NT2/D1 (cell line): ENCODE measurements around the gene NLRP6.

Experiments used
- DNase-seq: peaks from one replicate; pipeline ENCODE4 v3.0.0-alpha.2; 2011; ENCODE audit warnings: low read depth, low spot score
- H3K27me3 ChIP-seq: 2 replicates; pipeline ENCODE4 v1.6.0; 2011; ENCODE audit warnings: mild to moderate bottlenecking; ENCODE audit not compliant: insufficient read length, insufficient read depth
- H3K36me3 ChIP-seq: 2 replicates; pipeline ENCODE4 v1.6.1; 2011; ENCODE audit warnings: mild to moderate bottlenecking, low read length, mixed read lengths; ENCODE audit not compliant: insufficient read depth, insufficient read length
- H3K4me1 ChIP-seq: 2 replicates; pipeline ENCODE4 v1.5.1; 2011; ENCODE audit not compliant: insufficient read depth, insufficient read length
- H3K4me3 ChIP-seq: 2 replicates; pipeline ENCODE4 v1.5.1; 2011; ENCODE audit warnings: low read depth; ENCODE audit not compliant: insufficient read length
- H3K9ac ChIP-seq: 2 replicates; pipeline ENCODE4 v1.6.0; 2011; ENCODE audit warnings: low read depth; ENCODE audit not compliant: insufficient read length
- H3K9me3 ChIP-seq: 2 replicates; pipeline ENCODE4 v1.5.1; 2011; ENCODE audit warnings: mild to moderate bottlenecking, low read length; ENCODE audit not compliant: insufficient read depth
- SUZ12 ChIP-seq: IDR thresholded peaks from 2 replicates; pipeline ENCODE4 v1.6.1; 2011; ENCODE audit not compliant: insufficient read length, insufficient read depth; ENCODE audit errors: extremely low read depth
- YY1 ChIP-seq: IDR thresholded peaks from 2 replicates; pipeline ENCODE4 v1.6.1; 2011; ENCODE audit not compliant: insufficient read length, insufficient read depth
- ZNF274 ChIP-seq: IDR thresholded peaks from 2 replicates; pipeline ENCODE4 v1.6.1; 2011; ENCODE audit warnings: mild to moderate bottlenecking, low read depth, low read length

The NLRP6 gene

DNA sequence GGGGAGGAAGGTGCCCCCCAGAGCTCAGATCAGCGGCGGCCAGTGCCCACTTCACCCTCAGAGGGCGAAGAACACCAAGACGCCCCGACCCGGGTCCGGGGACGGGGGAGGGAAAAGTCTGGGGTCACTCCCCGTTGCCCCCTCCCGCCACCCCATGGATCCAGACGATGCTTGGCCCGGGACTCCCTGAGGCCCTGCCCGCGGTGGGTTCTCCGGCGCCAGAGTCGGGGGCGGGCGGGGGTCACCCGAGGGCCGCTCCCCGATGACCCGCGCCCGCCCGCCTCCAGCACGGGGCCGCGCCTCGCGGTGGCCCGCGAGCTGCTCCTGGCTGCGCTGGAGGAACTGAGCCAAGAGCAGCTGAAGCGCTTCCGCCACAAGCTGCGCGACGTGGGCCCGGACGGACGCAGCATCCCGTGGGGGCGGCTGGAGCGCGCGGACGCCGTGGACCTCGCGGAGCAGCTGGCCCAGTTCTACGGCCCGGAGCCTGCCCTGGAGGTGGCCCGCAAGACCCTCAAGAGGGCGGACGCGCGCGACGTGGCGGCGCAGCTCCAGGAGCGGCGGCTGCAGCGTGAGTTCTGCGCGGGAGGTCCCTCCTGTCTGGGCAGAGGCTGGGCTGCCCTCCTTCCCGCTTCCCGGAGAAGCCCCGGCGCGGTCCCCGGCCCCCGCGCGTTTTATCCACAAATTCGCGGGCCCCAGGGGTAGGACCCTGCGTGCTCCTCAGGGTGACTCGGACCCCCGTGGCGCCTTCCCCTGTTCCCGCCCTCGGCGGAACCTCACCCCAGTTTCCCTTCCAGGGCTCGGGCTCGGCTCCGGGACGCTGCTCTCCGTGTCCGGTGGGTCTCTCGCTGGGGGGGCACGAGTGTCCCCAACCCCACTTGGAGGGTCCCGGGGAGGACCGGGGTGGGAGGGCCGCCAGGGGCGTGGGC lies 1.1 kb downstream of the NLRP6 start:
- Histone ChIP-seq H3K27me3 (peaks cover 12% of the 10 kb centered on the region), H3K9me3 (peaks cover 9% of the 10 kb centered on the region; the same call in 1 of the 2 replicates), H3K9ac (no peak overlapping the region), H3K4me1 (peaks cover 8% of the 10 kb centered on the region), H3K36me3 (no peaks in the 10 kb centered on the region), H3K4me3 (no peak overlapping the region)
- DNase-seq, result no peak
- TF ChIP-seq YY1 (no peak), SUZ12 (no peak), ZNF274 (no peak)

DNA sequence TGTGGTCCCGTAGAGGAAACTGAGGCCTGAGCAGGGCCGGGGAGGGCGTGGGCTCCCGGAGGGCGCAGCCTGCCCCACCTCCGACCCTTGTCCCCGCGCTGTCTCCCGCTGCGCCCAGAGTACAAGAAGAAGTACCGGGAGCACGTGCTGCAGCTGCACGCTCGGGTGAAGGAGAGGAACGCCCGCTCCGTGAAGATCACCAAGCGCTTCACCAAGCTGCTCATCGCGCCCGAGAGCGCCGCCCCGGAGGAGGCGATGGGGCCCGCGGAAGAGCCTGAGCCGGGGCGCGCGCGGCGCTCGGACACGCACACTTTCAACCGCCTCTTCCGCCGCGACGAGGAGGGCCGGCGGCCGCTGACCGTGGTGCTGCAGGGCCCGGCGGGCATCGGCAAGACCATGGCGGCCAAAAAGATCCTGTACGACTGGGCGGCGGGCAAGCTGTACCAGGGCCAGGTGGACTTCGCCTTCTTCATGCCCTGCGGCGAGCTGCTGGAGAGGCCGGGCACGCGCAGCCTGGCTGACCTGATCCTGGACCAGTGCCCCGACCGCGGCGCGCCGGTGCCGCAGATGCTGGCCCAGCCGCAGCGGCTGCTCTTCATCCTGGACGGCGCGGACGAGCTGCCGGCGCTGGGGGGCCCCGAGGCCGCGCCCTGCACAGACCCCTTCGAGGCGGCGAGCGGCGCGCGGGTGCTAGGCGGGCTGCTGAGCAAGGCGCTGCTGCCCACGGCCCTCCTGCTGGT lies 1.9 kb downstream of the NLRP6 start:
- no peaks in the 10 kb centered on the region for H3K36me3 ChIP-seq
- no peak overlapping the region for H3K4me3 ChIP-seq
- no peak for DNase-seq
- peaks cover 12% of the 10 kb centered on the region for H3K27me3 ChIP-seq
- no peak for TF ChIP-seq YY1
- no peak for TF ChIP-seq ZNF274
- no peak for TF ChIP-seq SUZ12
- peaks cover 9% of the 10 kb centered on the region; the same call in 1 of the 2 replicates for H3K9me3 ChIP-seq
- H3K4me1 ChIP-seq, result peaks cover 10% of the 10 kb centered on the region
- H3K9ac ChIP-seq, result no peak overlapping the region

DNA sequence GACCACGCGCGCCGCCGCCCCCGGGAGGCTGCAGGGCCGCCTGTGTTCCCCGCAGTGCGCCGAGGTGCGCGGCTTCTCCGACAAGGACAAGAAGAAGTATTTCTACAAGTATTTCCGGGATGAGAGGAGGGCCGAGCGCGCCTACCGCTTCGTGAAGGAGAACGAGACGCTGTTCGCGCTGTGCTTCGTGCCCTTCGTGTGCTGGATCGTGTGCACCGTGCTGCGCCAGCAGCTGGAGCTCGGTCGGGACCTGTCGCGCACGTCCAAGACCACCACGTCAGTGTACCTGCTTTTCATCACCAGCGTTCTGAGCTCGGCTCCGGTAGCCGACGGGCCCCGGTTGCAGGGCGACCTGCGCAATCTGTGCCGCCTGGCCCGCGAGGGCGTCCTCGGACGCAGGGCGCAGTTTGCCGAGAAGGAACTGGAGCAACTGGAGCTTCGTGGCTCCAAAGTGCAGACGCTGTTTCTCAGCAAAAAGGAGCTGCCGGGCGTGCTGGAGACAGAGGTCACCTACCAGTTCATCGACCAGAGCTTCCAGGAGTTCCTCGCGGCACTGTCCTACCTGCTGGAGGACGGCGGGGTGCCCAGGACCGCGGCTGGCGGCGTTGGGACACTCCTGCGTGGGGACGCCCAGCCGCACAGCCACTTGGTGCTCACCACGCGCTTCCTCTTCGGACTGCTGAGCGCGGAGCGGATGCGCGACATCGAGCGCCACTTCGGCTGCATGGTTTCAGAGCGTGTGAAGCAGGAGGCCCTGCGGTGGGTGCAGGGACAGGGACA lies 2.7 kb downstream of the NLRP6 start:
- no peak for TF ChIP-seq ZNF274
- TF ChIP-seq SUZ12, result no peak
- no peak for TF ChIP-seq YY1
- no peak for DNase-seq
- Histone ChIP-seq H3K4me1 (peaks cover 12% of the 10 kb centered on the region), H3K27me3 (peaks cover 12% of the 10 kb centered on the region), H3K9ac (peak overlapping the region; percentile 26), H3K4me3 (no peak overlapping the region), H3K36me3 (no peaks in the 10 kb centered on the region), H3K9me3 (peaks cover 9% of the 10 kb centered on the region; the same call in 1 of the 2 replicates)

DNA sequence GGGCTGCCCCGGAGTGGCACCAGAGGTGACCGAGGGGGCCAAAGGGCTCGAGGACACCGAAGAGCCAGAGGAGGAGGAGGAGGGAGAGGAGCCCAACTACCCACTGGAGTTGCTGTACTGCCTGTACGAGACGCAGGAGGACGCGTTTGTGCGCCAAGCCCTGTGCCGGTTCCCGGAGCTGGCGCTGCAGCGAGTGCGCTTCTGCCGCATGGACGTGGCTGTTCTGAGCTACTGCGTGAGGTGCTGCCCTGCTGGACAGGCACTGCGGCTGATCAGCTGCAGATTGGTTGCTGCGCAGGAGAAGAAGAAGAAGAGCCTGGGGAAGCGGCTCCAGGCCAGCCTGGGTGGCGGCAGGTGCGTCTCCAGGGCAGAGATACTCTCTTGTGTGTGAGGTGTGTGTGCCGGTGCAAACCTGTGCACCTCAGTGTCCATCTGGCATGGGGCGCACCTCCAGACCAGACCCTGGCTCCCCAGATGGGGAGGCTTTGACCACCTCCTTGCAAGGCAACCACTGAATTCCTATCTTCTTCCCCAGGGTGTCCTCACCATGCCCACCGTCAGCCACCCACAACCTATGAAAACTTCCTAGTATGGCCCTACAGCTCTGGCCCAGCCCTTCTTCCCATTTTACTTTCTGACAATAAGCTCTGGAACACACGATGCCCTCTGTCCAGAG lies 3.4 kb downstream of the NLRP6 start:
- TF ChIP-seq SUZ12, result no peak
- no peak for TF ChIP-seq YY1
- TF ChIP-seq ZNF274, result no peak
- H3K36me3 ChIP-seq, result no peaks in the 10 kb centered on the region
- peaks cover 12% of the 10 kb centered on the region for H3K27me3 ChIP-seq
- H3K9ac ChIP-seq, result peak overlapping the region; percentile 26
- no peak overlapping the region for H3K4me3 ChIP-seq
- peaks cover 12% of the 10 kb centered on the region for H3K4me1 ChIP-seq
- H3K9me3 ChIP-seq, result peaks cover 2% of the 10 kb centered on the region; the same call in 1 of the 2 replicates
- no peak for DNase-seq

DNA sequence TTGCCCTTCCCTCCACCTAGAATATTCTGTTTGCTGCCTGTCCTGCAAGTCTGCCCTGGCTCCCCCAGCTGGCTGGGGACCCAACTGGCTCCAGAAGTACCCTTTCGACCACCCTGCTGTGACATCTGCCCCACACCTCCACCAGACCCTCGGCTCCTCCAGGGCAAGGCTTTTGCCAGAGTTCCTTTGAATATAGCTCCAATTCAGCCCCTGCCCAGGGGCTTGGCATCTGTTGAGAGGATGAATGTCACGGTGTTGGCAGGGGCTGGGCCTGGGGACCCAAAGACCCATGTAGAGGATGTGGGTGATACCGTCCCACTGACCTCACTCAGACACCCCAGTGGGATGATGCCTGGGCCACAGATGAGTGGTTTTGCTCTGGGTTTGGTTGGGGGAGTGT lies 4.0 kb downstream of the NLRP6 start:
- H3K4me1 ChIP-seq, result peaks cover 12% of the 10 kb centered on the region
- H3K4me3 ChIP-seq, result no peak overlapping the region
- no peaks in the 10 kb centered on the region for H3K36me3 ChIP-seq
- peaks cover 16% of the 10 kb centered on the region for H3K27me3 ChIP-seq
- no peak overlapping the region for H3K9ac ChIP-seq
- TF ChIP-seq YY1, result no peak
- TF ChIP-seq SUZ12, result no peak
- no peak for TF ChIP-seq ZNF274
- no peaks in the 10 kb centered on the region for H3K9me3 ChIP-seq
- DNase-seq, result no peak

- H3K36me3 ChIP-seq, result no peaks in the 10 kb centered on the region
- H3K9ac ChIP-seq, result no peak overlapping the region
- no peak for DNase-seq
- peaks cover 12% of the 10 kb centered on the region for H3K4me1 ChIP-seq
- TF ChIP-seq ZNF274, result no peak
- TF ChIP-seq YY1, result no peak
- no peak for TF ChIP-seq SUZ12
- peaks cover 21% of the 10 kb centered on the region for H3K27me3 ChIP-seq
- H3K9me3 ChIP-seq, result no peaks in the 10 kb centered on the region
- no peak overlapping the region for H3K4me3 ChIP-seq
Observed at GRCh38 chr11:282630-283360, 4.6 kb downstream of the NLRP6 start.
